Thoracic aorta (tissue), 2 donors: Measurements from ENCODE around the gene CACNA1I. TPM values are rescaled to one million over a fixed set of nuclear protein-coding genes. Genes with fewer than 3 reads are reported as not detected.

Source experiments
- ATAC-seq: fragments of 150-250 bp; one replicate; pipeline ENCODE4 v1.8.0; 2017; ENCODE audit warnings: low read depth; ENCODE audit not compliant: insufficient number of reproducible peaks, low FRiP score
- DNase-seq: peaks from one replicate; pipeline ENCODE4 v3.0.0-alpha.2; 2020; ENCODE audit warnings: low spot score
- H3K27ac ChIP-seq, 2 donors: fragments of 200-600 bp; sonication (generic); 1 replicate in 1 of 2; 2 replicates in 1 of 2; pipeline ENCODE4 v1.5.1; 2016; ENCODE audit warnings: mild to moderate bottlenecking in 2 of 2, moderate library complexity in 2 of 2
- H3K27me3 ChIP-seq: fragments of 200-600 bp; sonication (generic); replicated peaks from 2 replicates; pipeline ENCODE4 v1.6.0; 2016; ENCODE audit warnings: mild to moderate bottlenecking; ENCODE audit not compliant: insufficient read depth
- H3K36me3 ChIP-seq: fragments of 200-600 bp; sonication (generic); one replicate; pipeline ENCODE4 v1.5.1; 2016
- H3K4me1 ChIP-seq, 2 donors: fragments of 200-600 bp; sonication (generic); 1 replicate in 1 of 2; 2 replicates in 1 of 2; pipeline versions ENCODE4 v1.5.1 to v1.6.0; 2016; ENCODE audit warnings: low read depth in 2 of 2, mild to moderate bottlenecking in 1 of 2; ENCODE audit not compliant: control insufficient read depth in 1 of 2
- H3K4me3 ChIP-seq: fragments of 200-600 bp; sonication (generic); 2 replicates; pipeline ENCODE4 v1.5.1; 2016; ENCODE audit warnings: mild to moderate bottlenecking
- H3K9me3 ChIP-seq: fragments of 200-600 bp; sonication (generic); 2 replicates; pipeline ENCODE4 v1.5.1; 2016
- total RNA-seq, 2 donors: library from RNA; depleted of rRNA; stranded (reverse); fragments of >200 nt; gene quantifications; one replicate each; pipeline versions ENCODE4 v1.1.0 to v1.2.3, GENCODE V29; 2016
- TF ChIP-seq, protein P1 (sequence below): fragments of 200-600 bp; sonication (generic); IDR thresholded peaks from one replicate; pipeline ENCODE4 v1.5.1; 2019; ENCODE audit warnings: antibody characterized with exemption

The CACNA1I gene
- total RNA-seq, 2 donors from 2014 or later = 0.14 to 0.21 TPM

- H3K9me3 ChIP-seq = no peaks in the 10 kb centered on the region
- H3K36me3 ChIP-seq = no peaks in the 10 kb centered on the region
- ATAC-seq (no peak), DNase-seq (no peak)
- no peaks in the 10 kb centered on the region for H3K27me3 ChIP-seq
- H3K27ac ChIP-seq = no peak overlapping the region
- no peaks in the 10 kb centered on the region for H3K4me1 ChIP-seq
- TF ChIP-seq, protein P1, sequence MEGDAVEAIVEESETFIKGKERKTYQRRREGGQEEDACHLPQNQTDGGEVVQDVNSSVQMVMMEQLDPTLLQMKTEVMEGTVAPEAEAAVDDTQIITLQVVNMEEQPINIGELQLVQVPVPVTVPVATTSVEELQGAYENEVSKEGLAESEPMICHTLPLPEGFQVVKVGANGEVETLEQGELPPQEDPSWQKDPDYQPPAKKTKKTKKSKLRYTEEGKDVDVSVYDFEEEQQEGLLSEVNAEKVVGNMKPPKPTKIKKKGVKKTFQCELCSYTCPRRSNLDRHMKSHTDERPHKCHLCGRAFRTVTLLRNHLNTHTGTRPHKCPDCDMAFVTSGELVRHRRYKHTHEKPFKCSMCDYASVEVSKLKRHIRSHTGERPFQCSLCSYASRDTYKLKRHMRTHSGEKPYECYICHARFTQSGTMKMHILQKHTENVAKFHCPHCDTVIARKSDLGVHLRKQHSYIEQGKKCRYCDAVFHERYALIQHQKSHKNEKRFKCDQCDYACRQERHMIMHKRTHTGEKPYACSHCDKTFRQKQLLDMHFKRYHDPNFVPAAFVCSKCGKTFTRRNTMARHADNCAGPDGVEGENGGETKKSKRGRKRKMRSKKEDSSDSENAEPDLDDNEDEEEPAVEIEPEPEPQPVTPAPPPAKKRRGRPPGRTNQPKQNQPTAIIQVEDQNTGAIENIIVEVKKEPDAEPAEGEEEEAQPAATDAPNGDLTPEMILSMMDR = no peak
- H3K4me3 ChIP-seq = no peak overlapping the region
These were observed 108.4 kb downstream of the CACNA1I start for GRCh38 chr22:39678862-39679490.

GRCh38 chr22:39679652-39680051 lies 109.1 kb downstream of the CACNA1I start:
- TF ChIP-seq, protein P1 = no peak
- no peaks in the 10 kb centered on the region for H3K4me1 ChIP-seq
- ATAC-seq (no peak), DNase-seq (no peak)
- no peaks in the 10 kb centered on the region for H3K36me3 ChIP-seq
- H3K27me3 ChIP-seq = no peaks in the 10 kb centered on the region
- no peak overlapping the region for H3K4me3 ChIP-seq
- H3K27ac ChIP-seq = no peak overlapping the region
- no peaks in the 10 kb centered on the region for H3K9me3 ChIP-seq

DNA sequence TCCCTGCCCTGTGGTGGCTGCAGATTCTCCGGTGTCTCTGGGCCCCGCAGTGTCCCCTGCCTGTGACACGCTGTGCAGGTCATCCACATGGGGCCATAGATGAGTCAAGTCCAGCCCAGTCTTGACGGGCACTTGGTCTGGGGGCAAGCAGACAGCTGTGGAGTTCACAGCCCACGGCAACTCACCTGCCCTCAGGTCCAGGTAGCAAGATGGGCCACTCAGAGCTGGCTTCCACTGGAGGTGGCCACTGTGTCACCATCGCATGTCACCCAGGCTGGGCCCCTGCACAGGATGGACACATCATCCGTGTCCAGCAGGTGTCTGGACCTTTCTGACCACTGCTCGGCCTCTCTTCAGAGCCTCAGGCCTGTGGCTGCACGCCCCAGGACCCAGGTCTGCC lies 109.9 kb downstream of the CACNA1I start:
- Histone ChIP-seq H3K4me1 (no peaks in the 10 kb centered on the region), H3K9me3 (no peaks in the 10 kb centered on the region), H3K27me3 (no peaks in the 10 kb centered on the region), H3K4me3 (no peak overlapping the region), H3K27ac (no peak overlapping the region), H3K36me3 (no peaks in the 10 kb centered on the region)
- TF ChIP-seq, protein P1 = no peak
- DNase-seq = no peak
- no peak for ATAC-seq

GRCh38 chr22:39681038-39681861 lies 110.7 kb downstream of the CACNA1I start:
- ATAC-seq = no peak
- no peak for DNase-seq
- TF ChIP-seq, protein P1 = no peak

GRCh38 chr22:39682994-39683393 lies 112.4 kb downstream of the CACNA1I start:
- H3K4me1 ChIP-seq = no peaks in the 10 kb centered on the region
- ATAC-seq (no peak), DNase-seq (no peak)
- H3K27ac ChIP-seq = no peak overlapping the region
- TF ChIP-seq, protein P1 = no peak
- H3K36me3 ChIP-seq = no peaks in the 10 kb centered on the region
- no peaks in the 10 kb centered on the region for H3K27me3 ChIP-seq
- no peak overlapping the region for H3K4me3 ChIP-seq
- no peaks in the 10 kb centered on the region for H3K9me3 ChIP-seq

More at GRCh38 chr22:39681038-39681861, 110.7 kb downstream of the CACNA1I start:
- Histone ChIP-seq H3K27me3 (no peaks in the 10 kb centered on the region), H3K4me3 (no peak overlapping the region), H3K4me1 (no peaks in the 10 kb centered on the region), H3K9me3 (no peaks in the 10 kb centered on the region), H3K36me3 (no peaks in the 10 kb centered on the region), H3K27ac (no peak overlapping the region)
